Activated T-cell treated with anti-CD3 and anti-CD28 coated beads for 1 hour (primary cell): Measurements from ENCODE around the gene ZNF24.

Source experiments
- DNase-seq: peaks from one replicate; pipeline ENCODE4 v3.0.0-alpha.2; 2020; ENCODE audit warnings: low read depth

Gene ZNF24

DNA sequence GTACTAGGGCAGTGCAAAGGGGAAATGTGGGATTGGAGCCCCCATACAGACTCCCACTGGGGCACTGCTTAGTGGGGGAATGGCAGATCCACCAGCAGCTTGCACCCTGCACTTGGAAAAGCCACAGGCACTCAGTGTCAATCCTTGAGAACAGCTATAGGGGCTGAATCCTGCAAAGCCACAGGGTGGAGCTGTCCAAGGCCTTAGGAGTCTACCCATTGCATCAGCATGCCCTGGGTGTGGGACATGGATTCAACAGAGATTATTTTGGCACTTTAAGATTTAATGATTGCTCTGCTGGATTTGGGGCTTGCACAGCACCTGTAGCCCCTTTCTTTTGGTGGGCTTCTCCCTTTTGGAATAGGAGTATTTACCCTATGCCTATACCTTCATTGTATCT is 8.6 kb upstream of the ZNF24 start:
- DNase-seq = no peak

DNA sequence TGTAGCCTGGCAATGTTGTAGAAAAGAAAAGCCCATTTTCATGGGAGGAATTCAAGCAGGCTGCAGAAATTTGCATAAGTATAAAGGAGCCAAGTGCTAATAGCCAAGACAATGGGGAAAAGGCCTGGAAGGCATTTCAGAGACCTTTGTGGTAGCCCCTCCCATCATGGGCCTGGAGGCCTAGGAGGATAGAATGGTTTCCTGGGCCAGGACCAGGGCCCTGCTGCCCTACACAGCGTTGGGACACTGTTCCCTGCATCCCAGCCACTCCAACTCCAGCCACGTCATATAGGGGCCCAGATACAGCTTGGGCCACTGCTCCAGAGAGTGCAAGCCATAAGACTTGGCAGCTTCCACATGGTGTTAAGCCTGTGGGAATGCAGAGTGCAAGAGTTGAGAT is 8.1 kb upstream of the ZNF24 start:
- DNase-seq = no peak

DNA sequence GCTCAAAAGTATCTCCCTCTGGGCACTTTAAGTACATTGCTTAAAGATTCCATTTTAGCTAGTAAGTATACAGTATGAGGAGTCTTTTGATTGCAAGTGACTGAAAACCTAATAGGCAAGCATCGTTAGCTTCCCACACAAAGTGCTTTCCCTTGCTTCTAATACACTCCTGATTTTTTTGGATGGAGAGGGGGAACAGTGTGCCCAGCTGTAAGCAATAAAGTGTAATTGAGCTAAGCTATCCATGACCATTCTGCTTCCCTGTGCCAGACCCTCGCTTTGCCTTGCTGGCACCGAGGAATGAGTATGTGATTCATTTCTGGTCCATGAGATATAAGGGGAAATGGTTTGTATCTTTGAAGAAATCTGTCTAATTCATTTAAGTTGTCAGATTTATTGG is 3.8 kb upstream of the ZNF24 start:
- no peak for DNase-seq

DNA sequence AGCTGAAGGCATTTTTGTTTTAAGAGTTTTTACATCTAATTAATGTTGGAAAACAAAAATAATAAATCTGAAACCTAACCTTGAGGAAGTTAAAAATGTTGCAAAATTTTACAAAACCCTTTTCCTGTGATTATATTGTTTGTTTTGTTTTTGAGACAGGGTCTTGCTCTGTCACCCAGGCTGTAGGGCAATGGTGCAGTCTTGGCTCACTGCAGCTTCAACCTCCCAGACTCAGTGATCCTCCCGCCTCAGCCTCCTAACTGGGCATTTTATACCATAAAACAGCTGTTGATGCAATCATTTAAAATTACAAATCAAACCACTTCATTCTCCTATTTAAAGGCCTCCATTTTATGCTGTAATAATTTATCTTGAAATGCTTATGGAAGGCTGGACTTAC is 1.7 kb upstream of the ZNF24 start:
- no peak for DNase-seq

DNA sequence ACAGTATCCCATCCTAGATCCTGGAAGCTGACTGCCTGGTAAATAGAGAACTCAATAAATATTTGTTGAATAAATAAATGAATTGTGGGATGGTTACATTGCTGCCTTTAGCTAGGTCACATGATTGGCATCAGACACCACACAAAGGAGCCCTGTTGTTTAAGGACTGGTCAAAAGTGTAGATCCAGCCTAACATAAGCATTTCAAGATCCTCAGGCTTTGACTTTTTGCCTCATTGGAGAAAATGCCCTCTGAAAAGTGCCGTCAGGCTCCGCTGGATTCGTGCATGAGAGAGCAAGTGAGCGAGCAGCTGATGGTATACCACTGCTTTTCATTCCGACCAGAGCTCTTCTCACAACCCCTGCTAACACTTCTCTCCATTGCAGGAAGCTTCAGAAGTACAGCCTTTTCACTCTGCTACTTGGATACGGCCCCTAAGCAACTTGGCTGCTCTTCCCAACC is 1.3 kb upstream of the ZNF24 start:
- DNase-seq = no peak

DNA sequence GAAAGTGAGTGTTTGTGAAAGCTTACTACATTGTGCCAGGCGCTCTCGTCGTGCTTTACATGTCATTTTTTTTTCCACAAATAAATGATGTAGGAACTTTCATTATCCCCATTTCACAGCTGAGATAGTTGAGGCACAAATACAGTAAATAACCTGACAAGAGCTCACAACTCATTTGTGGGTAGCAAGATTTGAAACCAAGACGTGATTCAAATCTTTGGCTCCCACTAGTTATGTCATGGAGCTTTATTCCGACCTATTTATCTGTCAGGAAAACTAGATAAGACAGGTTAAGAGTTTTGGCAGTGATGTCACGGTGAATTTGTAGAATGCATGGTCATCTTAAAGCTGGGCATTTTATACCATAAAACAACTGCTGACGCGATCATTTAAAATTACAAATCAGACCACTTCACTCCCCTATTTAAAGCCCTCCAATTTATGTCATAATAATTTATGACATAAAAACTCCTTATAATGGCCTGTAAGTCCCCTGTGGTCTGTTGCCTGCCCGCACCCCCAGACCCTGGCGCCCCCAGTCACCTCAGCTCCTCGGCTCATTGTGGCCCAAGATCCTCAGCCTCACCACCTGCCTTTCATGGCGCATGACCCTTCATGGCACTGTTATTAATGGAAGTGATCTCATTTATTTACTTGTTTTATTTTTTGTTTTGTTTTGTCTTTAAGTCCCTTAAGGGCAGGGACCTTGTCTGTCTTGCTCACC is 678 bp upstream of the ZNF24 start:
- DNase-seq = no peak

DNA sequence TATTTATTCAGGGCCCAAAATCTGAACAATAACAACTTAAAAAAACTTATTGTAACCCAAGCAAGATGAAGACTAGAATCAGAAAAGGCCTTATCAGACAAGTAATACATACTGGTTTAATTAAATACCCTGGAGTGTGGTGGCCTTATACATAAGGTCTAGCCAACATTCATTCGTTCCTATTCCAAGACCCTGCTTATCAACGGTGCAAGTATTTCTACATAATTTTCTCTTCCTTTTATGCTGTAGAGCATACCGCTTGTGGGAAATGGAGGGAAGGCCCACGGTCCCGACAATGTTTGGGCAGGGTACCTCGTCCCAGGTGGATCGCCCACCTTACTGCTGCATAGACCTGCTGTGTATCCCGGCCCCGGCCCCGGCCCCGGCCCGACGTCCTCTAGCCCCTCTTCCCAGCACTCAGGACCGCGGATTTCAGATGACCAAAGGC is 708 bp downstream of the ZNF24 start:
- no peak for DNase-seq

DNA sequence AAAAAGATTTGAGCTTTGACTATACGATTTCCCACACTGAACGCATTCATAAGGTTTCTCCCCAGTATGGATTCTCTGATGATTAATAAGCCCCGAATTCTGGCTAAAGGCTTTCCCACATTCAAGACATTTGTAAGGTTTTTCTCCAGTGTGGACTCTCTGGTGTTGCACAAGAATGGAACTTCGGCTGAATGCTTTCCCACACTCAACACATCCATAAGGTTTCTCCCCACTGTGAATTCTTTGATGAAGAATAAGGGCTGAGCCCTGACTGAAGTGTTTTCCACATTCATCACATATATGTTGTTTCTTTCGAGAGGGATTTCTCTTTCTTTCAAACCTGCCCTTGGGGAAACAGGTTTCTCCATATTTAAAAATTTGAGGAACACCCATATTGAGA is 6.9 kb downstream of the ZNF24 start:
- no peak for DNase-seq

DNA sequence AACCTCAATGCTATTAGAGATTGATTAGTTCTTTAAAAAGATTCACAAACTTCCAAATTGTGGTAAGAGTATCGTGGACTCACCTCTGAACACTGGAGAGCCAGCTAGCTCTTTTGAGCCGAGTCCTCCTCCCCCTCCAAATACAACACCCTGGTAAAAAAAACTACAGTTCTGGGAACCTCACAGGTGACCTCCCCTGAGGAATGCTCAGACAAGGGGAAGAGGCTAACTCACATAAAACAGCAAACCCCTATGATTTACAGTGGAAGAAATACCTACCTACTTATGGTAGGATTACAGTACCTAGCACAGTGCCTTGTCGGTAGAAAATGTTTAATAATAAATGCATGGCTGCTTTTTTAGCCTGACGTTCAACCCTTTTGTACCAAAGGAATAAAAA is 8.4 kb downstream of the ZNF24 start:
- no peak for DNase-seq

DNA sequence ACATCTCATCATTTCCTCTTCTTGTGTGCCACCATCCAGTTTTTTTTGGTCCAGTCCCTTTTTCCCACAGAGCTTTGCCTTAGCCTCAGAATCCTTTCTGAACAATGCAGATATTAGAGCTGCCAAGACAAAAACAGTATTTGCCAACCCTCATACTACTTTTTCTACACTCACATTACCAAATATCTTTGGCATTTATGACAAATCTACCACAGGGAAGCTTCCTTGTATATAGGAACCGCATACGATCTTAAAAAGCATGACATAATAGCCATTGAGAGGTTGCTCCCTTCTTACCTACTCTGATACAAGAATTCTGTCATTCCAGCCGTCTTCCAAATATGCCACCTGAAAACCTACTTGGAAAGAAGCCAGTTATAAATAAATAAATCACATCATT is 9.4 kb downstream of the ZNF24 start:
- DNase-seq = no peak

DNA sequence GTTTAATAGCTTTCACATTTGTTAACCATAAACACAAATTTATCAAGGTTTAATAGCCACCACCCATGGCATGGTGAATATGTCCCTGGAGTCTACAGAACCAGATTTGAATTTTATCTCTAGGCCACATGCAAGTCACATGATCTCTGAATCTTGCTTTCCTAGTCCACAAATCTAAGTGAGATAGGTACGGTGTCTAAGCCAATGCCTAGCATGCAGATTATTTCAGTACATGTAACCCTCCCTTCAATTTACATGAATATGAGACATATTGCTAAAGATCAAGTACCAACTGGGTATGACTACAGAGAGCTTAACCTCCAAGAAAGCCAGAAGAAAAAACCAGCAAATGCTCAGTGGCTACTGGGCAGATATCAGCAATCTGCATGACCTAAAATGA is 10.0 kb downstream of the ZNF24 start:
- DNase-seq = no peak

DNA sequence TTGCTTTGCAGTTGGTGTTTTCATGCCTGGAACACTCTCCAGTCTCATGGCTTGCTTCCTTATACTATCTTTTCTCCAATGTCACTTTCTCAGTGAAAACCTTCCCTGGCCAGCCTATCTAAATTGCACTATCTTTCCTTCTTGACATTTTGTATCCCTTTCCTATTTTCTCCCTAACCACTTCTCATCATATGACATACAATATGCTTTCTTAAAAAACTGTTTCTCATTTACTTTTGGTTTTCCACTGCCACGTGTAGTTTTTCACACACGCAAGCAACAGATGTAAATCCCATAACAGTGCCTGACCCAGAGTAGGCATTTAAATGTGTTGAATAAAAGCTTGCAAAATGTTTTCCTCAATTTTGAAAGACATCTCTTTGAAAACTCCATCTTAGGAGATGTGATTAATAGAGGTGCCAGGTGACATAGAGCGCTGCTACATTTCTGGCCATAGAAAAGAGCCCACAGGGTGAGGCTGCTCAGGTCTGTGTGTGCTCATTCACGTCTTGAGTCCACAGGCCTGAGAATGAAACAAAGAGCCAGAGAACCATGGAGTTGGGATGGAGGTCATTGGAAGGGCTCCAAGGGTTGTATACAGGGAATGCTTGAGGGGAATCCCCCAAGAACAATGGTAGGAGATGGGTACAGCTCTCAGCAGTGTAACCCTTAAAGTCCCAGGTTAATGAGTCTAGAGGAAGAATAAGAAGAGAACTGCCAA is 12.7 kb downstream of the ZNF24 start:
- no peak for DNase-seq

DNA sequence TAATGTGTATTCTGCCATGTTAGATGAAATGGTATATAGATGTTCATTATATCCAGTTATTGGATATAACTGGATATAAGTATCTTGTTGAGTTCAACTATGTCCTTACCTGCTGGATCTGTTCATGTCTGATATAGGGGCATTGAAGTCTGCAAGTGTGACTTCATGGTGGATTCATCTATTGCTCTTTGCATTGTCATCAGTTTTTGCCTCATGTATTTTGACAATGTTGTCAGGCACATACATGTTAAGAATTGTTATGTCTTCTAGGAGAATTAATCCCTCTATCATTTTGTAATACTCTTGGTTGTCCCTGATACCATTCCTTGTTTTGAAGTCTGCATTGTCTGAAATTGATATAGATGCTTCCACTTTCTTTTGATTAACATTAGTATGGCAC is 15.4 kb downstream of the ZNF24 start:
- DNase-seq = no peak

DNA sequence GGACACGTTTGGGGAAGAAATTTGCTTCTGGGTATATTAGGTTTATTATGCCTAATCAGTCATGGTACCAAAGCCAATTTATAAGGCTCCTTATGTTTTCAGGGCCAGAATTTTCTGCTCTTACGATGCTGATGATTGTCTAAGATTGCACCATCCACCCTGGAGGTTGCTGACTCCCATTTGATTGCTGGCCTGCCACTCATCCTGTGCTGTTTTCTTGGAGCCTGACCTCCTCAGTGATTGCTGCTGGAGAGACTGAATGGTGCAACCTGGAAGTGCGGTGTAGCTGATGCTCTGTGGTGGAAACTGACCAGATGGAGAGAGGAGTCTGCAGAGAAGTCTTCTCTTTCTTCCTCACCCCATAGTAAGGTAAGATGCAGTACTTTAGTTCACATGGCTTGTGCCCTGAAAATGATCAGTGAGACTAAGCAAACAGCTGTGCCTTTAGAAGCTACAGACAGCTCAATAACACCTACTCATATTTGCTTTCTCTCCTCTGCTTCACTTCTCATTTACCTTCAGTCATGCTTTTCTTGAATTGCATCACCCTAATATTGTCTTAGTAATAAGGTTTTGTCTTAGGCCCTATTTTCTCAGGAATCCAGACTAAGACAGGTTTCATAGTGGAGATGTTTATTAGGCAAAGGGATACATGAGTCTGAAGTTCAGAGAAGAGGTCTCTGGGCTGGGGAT is 17.4 kb downstream of the ZNF24 start:
- no peak for DNase-seq

DNA sequence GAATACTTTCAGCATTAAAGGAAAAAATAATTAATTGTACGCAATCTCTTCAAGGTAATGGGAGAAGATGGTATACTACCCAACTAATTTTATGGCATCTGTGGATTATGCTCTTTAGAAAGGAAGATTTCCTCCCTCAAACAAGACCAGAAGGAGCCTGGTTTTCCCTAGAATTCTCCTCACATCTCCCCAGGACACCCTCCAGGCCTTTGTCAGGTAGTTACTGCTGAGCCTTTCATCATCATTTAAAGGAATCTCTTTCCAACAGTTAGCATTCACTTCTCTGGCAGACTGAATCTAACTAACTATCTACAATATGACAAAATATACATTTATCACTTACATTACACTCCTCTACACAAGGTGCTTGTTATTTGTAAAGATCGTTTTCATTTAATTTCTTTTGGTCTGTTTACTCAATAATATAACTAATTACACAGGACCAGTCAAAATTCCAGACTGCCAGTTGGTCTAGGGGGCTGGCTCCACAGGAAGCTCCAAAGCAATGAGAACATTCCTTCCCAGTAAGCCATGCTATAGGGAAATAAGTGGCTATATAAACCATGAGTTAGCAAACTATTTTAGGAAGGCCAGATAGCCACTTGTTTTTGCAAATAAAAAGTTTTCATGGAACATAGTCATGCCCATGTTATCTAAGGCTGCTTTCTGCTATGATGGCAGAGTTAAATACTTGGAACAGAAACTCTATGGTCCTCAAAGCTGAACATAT is 19.1 kb downstream of the ZNF24 start:
- no peak for DNase-seq

DNA sequence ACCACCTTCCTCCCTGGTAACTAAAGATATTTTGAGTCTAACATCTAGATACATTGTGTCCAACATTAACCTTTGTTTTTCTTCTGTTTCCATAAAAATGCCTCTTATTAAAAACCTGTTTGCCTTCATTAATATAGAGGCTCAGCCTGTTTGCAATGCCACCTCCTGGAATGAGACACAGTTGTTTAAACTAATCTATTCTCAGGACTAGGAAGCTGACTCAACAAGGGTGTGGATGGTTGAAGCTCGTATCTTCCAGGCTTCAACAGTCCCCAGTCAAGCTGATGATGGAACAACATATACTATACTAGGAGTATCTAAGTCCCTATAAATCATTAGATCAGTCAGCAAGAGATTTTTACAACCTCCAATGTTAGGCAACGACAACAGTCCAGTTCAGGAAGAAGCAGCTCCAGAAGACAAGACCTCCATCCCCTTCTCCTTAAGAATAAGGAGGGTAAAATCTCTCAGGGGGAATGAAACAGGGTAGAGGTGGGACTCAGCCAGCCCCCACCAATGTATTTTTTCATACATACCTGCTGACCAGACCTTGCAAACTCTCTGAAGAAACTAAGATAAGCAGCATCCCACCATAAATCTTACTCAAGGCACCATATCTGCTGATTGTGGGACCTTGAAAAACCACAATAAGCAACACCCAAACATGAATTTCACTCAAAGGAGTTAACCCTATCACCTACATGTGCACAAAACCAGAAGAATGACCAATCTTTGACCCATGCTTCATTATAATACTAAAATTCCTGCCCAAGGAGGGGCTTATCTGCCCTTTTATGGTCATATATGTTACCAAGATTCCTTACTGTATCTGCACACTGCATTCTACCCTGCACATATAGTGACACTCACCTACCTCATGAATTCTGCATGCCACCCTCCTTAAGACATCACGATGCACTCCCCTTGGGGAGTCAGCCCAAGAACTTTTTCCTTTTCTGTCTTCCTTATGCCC is 21.4 kb downstream of the ZNF24 start:
- no peak for DNase-seq

DNA sequence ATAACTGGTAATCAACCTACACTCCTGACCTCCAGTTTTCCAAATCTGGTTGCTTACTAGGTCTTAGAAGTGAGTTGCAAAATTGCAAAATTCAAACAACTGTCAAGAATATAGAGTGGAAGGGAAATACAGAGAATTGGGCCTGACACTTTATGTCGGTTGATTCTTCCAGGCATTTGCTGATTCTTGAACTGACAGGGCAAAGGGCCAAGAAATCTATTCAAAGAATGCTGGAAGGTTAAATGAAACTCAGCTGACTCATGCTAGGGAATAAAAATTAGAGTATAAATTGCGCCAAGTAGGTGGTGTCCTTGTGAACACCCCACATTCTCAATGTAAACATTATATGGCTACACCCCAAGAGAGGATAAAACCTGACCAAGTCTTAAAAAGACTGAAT is 32.7 kb downstream of the ZNF24 start:
- DNase-seq = no peak

DNA sequence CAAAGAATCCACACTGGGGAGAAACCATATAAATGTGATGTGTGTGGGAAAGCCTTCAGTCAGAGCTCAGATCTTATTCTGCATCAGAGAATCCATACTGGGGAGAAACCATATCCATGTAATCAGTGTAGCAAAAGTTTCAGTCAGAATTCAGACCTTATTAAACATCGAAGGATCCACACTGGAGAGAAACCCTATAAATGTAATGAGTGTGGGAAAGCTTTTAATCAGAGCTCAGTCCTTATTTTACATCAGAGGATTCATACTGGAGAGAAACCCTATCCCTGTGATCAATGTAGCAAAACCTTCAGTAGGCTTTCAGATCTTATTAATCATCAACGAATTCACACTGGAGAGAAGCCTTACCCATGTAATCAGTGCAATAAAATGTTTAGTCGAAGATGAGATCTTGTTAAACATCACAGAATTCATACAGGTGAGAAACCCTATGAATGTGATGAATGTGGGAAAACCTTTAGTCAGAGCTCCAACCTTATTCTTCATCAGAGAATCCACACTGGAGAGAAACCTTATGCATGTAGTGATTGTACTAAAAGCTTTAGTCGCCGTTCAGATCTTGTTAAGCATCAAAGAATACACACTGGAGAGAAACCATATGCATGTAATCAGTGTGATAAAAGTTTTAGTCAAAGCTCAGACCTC is 37.5 kb downstream of the ZNF24 start:
- DNase-seq = no peak

DNA sequence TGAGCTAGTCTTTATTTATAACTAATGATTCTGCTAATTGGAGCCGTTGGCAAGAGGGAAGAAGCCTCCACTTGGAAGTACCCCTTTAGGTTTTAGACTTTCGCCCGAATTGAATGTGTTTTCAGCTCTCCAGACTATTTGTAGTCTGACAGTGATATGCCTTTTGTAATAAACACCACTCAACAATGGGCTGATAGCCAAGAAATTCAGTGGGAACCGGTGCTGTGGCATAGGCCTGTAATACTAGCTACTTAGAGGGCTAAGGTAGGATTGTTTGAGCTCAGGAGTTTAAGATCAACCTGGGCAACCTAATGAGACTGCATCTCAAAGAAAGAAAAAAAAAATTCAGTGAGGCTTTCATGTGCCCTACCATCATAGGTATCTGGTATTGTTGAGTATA is 40.6 kb downstream of the ZNF24 start:
- no peak for DNase-seq

DNA sequence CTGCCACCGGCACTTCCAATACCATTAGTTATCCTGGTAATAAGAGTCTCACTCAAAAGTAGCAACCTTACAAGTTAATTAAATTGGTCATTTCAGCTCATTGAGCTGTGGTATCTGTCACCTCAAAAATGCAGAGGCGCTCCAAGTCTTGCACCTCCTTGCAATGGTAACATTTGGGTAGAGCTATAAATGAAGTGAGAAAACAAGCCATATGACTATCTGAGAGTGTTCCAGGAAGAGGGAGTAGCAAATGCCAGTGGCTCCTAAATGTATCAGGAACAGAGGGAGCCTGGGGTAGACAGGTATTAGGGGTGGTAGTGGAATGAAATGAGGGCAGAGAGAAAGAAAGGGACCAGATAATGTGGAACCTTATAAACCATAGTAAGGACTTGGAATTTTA is 48.2 kb downstream of the ZNF24 start:
- no peak for DNase-seq

DNA sequence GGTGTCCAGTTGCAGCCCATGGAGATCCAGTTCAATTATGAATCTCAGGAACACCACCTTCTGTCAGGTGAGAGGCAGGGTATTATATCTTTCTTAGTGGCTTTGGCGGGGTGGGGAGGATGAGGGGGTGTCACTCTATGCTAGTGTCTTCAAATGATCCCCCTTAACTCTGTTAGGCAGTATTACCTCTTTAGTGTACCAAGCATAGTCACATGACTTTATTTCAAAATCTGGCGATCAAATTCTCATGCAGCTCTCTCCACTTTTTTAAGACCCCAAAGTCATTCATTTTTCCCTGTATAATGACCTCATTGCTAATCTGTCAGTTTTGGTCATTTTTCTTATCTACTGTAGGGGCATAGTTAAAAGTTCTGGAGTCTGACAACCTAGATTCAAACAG is 53.1 kb downstream of the ZNF24 start:
- DNase-seq = no peak
